GM13976 (cell line): ENCODE results near the gene ATAD3A.

Source experiments
- DNase-seq: peaks from one replicate; pipeline ENCODE4 v3.0.0; 2012; ENCODE audit warnings: low spot score
- in situ Hi-C: fragments of 300-500 bp; cut with MboI; formaldehyde crosslinking; loops from one replicate; pipeline ENCODE4 v1.12.0; 2022; ENCODE audit warnings: low sequenced_read_pairs, mixed read lengths, inconsistent platforms; ENCODE audit not compliant: unreplicated experiment
- TF ChIP-seq, protein P1 (sequence below): IDR thresholded peaks from 2 replicates; pipeline ENCODE4 v1.5.1; 2012; ENCODE audit warnings: borderline replicate concordance, mild to moderate bottlenecking; ENCODE audit not compliant: insufficient read depth; ENCODE audit errors: extremely low read depth, missing control alignments, control extremely low read depth

The ATAD3A gene

DNA sequence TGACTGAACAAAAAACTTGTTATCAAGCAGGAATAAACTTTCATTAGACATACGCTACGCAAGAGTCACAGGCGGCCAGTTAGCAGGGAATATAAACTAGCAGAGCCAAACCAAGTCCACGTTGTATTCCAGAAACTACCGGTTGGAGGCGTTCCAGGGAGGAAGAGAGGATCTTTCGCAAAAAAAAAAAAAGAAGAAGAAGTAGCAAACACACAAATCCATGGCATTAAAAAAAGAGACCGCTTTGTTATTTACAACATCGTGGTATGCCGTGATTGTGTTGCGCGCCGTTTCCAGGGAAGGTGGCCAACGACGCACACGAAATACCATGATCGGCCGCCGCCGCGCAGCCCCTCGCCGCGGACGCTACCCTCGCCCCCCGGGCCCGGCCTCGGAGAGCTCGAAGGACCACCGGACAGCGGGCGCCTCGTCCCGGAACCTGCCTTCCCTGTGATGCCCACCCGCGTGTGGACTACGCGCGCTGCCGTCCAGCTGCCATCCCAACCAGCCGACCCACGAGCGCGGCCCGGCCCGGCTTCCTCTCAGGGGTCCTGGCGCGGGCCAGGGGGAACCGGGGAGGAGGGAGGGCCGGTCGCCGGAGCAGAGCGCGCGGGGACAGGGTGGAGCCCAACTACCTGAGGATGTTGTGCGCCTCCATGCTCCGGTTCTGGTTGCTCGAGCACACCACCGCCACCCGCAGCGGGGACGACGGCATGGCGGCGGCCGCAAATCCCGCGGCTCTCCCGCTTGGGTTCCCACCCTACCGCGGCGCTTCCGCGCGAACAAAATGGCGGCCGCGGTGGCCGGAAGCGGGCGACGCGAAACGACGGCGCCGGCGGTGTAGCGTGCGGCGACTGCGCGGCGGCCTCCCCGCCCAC, 62.1 kb downstream of the ATAD3A start:
- peak; percentile 90 for DNase-seq
- TF ChIP-seq, protein P1, sequence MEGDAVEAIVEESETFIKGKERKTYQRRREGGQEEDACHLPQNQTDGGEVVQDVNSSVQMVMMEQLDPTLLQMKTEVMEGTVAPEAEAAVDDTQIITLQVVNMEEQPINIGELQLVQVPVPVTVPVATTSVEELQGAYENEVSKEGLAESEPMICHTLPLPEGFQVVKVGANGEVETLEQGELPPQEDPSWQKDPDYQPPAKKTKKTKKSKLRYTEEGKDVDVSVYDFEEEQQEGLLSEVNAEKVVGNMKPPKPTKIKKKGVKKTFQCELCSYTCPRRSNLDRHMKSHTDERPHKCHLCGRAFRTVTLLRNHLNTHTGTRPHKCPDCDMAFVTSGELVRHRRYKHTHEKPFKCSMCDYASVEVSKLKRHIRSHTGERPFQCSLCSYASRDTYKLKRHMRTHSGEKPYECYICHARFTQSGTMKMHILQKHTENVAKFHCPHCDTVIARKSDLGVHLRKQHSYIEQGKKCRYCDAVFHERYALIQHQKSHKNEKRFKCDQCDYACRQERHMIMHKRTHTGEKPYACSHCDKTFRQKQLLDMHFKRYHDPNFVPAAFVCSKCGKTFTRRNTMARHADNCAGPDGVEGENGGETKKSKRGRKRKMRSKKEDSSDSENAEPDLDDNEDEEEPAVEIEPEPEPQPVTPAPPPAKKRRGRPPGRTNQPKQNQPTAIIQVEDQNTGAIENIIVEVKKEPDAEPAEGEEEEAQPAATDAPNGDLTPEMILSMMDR: peak; percentile 16
- in situ Hi-C loops: no loop called here

DNA sequence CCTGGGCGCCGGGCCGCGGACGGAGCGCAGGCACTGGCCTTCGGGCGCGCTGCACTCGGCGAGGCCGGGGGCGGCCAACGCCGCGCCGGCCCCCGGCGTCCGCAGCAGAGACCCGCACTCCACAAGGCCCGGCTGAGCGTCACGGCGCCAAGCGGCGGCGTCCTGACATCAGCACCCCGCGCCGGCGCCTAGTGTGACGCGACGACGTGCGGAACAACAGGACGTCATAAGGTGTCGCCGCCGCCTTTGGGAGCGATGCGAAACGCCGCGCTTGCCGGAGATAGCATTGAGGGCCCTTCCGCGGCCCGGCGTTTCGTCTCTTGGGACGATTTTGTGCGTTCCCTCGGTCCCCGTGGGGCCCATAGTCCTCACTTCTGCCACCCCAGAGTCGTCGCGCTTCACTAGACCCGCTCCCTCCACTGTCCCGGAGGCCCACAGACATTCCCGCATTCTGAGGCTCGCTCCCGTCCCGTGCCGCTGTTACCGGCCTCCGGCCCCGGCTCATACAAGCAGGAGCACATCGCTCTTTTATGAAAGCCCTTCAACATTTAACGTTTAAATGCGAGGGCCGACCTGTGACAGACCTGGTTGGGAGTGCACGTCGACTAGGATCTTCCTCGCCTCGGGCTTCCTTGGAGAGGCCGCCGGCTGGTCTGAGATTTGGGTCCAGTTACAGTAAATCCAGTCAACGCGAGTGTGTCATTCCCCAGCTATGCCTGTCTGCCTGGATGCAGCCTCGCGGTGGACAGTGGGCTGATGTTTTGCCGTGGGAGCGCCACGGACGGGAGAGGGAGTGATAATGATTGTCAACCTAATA, 63.0 kb downstream of the ATAD3A start, which contains the start of gene SSU72:
TSS of gene SSU72 (minus strand) at position 143 of the 817 bp plus-strand sequence. CDS start 306 bp downstream, outside the sequence.
- in situ Hi-C loops: no loop called here

DNA sequence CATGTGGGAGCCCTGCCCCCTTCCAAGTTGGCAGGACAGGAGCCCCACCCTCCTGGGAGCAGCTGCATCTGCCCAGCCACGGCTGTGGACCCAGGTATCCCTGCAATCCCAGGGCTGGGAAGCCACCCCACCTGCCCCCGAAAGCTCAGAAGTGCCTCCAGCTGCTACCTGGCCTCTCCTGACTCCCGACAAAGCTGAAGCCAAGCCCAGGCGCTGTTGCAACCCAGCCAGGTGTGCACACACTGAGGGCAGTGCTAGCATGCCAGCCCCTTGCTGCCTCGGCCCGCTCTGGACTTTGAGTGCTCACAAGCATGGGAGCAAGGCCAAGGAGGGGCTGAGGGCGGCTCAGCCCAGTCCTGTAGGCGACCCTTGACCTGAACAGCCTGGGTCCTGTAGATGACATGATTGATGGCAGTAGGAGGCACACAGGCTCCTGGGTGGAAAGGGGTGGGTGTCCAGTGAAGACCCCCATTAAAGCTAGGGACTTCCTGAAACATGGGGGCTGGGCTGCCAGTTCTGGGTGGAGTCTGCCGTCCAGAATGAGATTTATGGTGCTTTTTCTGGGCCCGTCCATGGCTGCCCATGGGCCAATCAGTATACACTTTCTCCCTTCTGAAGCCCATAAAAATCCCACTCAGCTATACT, 65.5 kb downstream of the ATAD3A start:
- no peak for DNase-seq
- in situ Hi-C loops: no loop called here
- TF ChIP-seq, protein P1: no peak

More for the DNA sequence above, 63.0 kb downstream of the ATAD3A start, which contains the start of gene SSU72:
- TF ChIP-seq, protein P1: no peak
- peak; percentile 98 for DNase-seq

DNA sequence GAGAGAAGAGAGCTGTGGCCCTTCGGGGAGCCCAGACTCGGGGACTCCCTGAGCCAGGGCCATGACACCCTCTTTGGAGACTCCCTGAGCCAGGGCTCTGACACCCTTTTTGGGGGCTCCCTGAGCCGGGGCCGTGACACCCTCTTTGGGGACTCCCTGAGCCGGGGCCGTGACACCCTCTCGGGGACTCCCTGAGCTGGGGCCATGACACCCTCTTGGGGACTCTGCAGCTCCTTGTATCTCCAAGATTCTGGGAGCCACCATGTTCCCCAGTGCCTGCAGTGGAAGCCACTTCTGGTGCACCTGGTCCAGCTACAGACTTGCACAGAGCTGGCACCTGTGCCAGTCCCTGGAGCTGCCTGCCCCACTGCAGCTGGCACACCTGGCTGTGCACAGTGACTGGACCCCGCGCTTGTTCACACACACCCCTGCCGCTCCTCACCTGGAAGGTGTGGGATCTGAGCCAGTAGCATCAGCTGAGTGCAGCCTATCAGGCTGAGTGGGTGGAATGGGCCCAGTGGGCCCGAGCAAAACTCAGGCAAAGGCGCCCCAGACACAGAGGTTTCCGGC, 66.5 kb downstream of the ATAD3A start:
- DNase-seq: no peak
- in situ Hi-C loops: no loop called here
- TF ChIP-seq, protein P1: no peak

DNA sequence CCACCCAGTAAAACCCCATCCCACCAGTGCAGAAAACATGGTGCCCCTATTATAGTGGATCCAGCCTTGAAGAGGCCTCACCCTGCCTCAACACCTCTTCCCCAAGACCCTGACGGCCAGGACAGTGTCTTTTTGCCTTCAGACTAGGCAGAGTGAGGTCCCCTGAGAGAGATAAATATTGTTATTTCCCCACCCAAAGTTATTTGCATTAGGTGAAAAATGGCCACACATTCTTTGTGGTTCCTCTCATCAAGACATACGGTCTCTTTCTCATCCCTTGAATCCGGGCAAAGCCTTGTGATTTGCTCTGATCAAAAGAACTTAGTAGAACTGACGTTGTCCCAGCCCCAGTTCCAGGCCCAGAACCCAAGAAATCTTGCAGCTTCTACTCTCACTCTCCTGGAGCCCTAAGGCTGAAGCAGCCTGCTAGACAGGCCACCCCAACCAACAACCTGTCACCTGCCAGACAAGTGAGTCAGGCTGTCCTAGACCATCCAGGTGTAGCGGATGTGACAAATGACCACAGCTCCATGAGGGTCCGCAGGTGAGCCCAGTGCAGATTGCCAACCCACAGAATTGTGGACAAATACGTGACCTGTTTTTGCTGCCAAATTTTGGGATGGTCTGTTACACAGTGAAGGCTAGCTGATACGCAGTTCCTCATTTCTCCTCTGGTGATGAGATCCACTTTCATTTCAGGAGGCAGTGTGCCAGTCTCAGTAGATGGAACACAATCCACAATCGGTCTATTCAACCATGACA, 70.8 kb downstream of the ATAD3A start:
- in situ Hi-C loops: no loop called here
- TF ChIP-seq, protein P1: no peak
- no peak for DNase-seq
